GM19043 (cell line): ENCODE results near the gene AQP12B.
"Not testable (repeated sequence)": the region's sequence is repeated elsewhere in the genome, so short reads cannot be mapped to it uniquely, and the experiment has no call there.

ENCODE experiments used
- ATAC-seq: cut with Tn5 transposase; IDR thresholded peaks from one replicate; pipeline ENCODE4 v1.9.1; 2021; ENCODE audit warnings: low read depth; ENCODE audit not compliant: unreplicated experiment

AQP12B gene

DNA sequence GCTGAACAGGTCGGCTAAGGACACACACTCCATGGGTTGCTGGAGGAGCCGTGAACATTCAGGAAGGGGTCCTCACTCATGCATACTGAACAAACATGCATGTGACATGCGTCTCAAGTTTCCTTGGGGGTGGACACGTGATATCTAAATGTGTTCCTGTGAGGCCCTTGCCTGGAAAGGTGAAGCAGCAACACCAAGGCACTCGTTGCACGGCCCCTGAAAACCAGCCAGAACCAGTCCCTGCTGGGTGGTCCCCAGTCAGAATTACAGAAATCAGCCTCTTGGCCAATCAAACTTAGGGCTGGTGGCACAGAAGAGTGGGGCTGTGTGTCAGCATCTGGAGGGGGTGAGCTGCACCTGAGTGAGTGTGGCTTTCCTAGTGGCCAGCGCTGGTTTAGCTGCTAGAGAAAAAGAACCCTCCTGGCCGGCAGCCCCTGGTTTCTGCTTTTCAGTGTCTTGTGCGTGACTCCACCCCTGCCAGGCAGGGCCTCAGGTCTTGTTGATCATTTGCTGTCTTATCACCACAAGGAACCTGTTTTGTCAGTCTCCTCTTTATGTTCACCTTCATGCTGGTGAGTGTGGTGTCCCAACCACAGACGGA is 3.2 kb upstream of the AQP12B start:
- no peak for ATAC-seq

DNA sequence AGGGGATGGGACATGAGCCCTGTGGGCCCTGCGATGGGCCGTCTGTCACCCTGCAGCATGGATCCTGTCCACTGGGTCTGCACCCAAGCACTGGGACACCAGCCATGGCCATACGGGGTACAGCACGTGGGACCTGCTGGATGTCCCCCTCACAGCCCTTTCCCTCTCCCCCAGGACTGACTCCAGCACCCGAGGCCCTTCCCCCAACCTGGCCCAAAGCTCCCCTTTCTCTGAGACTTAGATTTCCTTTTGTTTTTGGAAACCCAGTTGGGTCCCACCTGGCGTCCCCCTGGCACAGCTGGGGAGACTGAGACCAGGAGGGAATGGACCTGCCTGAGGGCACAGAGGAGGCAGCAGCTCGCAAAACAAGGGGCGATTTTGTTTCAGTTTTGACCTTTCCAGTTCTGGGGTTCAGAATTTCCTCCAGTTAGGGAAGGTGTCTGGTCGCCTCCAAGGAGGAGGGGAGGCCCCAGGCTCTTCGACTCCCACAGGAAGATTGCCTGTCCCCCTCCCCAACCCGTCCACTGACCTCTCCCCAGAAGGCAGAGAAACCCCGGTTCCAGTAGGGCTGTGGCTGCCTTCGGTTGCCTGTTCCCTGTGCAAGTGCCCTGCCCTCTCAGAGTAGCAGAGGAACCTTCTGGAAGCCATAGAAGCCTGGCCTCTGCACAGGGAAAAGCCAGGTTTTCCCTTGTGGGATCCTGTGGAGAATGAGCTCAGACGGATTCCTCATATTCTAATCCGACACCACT is 1.5 kb upstream of the AQP12B start:
- not testable (repeated sequence) for ATAC-seq

DNA sequence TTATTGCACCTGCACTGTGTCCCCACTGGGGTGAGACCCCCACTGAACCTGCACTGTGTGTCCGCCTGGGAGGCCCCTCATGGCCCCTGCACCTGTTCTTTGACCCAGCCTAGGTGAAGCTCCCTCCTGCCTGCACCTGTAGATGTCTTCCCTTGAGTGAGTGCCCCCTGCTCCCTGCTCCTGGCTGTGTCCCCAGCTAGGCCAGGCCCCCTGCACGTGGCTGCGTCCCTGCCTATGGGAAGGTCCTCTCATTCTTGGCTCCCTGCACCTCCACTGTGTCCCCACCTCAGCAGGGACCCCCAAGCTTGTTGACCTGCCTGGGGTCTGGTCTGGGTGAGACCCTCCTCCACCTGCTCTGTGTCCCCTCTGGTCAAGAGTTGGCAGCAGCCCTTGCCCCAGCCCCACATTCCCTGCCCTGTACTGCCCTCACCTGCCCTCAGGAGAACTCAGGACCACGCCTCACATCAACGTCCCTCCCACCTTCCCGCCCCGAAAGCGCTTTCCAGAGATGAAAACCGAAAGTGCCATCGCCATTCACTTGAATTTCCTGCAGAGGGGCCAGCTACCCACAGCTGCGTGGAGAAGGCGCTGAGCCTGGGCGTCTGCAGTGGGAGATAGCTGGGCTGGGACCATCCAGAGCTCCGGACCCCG is 769 bp upstream of the AQP12B start:
- ATAC-seq, result not testable (repeated sequence)

DNA sequence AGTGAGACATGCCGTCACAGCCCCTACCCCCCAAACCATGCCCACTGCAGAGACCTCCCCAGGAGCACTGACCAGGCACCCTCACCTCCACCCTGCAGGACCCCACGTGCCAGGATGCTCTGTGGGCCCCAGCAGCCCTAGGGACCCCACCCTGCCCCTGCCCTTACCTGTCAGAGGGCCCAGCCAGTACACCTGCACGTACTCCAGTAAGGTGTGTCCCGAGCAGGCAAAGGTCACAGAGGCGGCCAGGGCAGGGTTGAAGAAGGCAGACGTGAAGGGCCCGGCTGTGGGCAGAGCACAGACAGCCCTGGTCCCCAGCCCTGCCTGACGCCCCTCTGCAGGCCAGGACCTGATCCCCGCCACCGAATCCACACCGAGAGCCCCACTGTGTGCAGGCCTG is 2.5 kb downstream of the AQP12B start:
- not testable (repeated sequence) for ATAC-seq

DNA sequence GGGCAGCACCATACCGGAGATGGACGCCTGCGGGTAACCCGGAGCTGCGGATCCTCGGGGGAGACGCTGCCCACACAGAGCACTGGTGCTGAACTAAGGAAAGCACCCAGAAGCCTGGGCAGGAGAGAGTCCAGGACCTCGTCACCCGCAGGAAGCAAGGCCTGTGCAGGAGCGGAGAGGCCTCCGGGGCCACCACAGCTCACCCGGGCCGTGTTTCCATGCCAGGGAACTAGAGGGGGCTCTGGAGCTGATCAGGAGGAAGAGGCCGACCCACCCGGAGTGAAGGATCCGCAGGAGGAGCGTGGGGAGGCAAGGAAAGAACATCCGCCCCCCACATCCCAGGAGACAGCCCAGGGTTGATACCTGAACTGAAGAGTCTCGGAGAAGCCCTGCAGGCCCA is 3.8 kb downstream of the AQP12B start:
- ATAC-seq, result not testable (repeated sequence)

DNA sequence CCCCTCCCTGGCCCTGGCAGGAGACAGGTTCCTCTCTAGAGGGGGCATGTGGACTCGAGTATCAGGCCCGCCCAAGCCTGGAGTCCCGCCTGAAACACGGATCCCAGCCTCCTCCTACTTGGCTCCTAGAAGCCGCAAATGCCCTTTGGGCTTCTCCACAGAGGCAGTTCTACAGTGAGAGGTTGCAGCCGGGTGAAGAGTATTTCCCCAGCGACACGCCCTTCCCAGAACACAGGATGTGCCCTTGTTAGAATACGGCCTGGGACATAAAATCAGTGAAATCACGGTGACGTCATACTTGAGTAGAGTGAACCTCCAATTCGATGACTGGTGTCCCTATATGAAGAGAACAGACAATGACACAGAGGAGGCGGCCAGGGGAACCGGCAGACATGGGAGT is 4.6 kb downstream of the AQP12B start:
- not testable (repeated sequence) for ATAC-seq

DNA sequence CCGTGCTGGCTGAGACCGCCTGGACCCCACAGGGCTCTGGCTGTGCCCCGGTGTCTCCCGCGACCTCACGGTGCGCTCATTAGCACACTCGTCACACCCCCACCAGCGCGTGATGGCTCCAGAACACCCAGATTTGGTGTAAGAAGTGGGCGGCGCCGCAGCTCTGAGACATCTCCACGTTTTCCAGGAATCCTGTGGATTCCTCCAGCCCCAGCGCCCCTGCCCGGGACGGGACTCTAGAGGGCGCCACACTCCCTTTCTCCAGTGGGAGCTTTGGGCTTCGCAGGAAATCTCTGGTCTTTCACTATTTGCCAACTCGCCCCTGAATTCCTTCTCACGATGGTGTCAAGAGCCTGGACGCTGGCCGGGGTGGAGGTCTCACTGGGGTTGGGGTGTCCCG is 7.3 kb downstream of the AQP12B start:
- not testable (repeated sequence) for ATAC-seq

DNA sequence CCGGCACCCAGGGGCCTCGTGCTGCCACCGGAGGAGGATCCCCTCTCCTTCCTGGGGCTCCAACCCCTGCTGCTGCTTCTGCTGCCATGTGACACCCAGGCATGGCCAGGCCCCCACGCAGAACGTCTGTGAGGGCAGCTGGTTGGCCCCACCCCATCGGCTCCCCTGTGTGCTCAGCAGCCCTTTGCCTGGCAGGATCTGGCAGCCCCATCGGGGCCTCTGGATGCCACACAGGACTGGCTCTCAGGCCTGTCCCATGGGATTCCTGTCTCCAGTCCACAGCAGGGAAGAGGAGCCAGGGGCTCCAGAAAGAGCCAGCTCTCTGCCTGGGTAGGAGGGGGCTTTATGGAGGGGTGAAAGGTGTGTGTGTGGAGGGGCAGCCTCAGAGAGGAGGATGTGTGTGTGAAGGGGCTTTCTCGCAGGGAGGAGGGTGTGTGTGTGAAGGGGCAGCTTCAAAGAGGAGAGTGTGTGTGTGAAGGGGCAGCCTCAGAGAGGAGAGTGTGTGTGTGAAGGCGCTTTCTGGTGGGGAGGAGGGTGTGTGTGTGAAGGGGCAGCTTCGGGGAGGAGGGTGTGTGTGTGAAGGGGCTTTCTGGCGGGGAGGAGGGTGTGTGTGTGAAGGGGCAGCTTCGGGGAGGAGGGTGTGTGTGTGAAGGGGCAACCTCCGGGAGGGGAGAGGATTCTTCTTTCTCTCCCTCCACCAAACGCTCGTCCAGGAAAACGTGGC is 8.1 kb downstream of the AQP12B start:
- not testable (repeated sequence) for ATAC-seq

DNA sequence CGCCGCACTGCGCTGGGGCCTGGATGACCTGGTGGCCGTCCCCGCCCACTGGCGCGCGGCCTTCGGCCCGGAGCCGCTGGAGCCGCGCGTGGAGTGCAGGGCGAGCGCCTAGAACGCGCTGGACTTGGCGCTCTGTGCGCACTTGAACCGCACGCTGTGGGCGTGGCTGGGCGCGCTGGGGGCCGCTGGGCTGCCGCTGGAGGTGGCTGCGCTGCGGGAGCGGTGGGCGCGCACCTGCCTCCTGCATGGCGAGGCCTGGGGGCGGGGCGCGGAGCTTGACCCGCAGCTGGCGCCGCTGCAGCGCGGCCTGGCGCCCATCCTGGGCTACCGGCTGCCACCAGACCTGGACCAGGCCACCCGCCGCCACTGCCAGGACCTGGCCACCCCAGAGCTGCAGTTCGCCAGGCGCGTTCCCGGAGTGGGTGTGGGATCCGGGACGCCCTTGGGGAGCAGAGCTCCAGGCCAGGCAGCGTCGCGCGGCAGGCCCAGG is 9.9 kb downstream of the AQP12B start:
- no peak for ATAC-seq

DNA sequence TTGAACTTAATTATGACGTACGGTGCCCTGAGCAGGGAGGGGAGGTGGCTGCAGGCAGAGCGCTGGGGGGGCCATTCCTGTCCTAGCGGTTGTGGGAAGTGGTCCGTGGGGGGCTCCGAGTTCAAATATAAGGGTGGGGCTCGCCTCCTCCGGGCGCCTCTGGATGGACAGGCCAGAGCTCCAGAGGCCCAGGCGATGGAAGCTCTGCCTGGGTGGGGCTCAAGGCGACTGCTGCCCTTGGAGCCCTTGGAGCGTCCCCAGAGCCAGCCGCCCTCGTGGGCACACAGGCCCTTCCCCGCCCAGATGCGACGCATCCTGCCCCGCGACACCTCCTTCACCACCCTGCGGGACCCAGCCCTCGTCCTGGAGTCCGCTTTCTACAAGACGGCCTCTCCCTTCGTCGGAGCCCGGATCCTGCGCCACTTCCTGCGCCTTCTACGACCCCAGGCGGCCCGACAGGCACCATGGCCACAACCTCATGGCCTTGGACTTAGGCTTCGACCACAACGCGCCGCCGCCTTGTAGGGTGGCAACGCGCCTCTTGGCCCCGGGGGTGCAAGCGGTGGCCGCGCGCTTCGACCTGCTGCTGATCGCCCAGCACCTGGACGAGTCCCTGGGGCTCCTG is 10.5 kb downstream of the AQP12B start:
- ATAC-seq, result no peak

DNA sequence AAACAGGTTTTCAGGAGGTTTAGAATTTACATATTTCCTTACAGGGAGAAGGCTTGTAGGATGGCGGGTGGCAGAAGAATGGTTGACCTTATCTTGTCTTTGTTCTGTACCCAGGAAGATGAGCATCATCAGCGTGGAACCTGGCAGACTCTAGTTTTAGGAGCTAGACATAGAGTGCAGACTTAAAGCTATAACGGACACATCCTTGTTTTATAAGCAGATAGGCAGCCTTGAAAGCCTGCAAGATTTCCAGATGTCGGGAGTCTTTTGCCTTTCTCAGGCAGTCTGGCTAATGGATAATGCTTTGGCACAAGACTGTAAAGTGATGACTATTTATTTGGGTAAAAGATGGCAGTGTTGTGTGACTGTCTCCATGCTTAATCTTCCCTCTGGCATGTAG is 11.7 kb downstream of the AQP12B start:
- no peak for ATAC-seq

DNA sequence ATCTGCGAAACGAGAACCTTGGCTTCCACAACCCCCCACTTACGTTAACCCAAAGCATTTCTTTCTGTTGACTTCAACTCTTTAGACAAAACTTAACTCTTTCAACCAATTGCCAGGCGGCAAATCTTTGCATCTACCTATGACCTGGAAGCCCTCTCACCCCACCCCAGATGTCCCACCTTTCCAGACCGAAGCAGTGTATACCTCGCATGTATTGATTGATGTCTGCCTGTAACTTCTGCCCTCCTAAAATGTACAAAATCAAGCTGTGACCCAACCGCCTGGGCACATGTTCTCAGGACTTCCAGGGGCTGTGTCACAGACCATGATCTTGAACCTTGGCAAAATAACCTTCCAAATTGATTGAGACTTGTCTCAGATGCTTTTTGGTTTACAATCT is 12.3 kb downstream of the AQP12B start:
- ATAC-seq, result no peak

DNA sequence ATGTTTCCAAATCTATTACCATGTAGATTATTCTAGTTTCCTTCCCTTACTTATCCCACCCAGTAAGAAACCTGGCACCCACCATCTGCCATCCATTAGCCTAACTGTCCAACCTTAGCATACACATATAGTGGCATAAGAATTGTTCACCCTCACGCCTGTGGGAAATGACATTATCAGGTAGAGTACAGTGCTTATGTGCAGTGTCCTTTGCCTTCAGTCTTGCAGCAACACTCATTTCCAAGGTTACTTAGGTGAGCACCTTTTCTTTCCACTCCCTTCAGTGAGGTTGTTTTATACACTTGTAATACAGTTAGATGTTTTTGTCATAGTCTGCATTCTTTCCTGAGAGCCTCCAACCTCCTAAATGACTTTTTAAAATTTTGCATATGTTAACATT is 18.1 kb downstream of the AQP12B start:
- ATAC-seq, result no peak

DNA sequence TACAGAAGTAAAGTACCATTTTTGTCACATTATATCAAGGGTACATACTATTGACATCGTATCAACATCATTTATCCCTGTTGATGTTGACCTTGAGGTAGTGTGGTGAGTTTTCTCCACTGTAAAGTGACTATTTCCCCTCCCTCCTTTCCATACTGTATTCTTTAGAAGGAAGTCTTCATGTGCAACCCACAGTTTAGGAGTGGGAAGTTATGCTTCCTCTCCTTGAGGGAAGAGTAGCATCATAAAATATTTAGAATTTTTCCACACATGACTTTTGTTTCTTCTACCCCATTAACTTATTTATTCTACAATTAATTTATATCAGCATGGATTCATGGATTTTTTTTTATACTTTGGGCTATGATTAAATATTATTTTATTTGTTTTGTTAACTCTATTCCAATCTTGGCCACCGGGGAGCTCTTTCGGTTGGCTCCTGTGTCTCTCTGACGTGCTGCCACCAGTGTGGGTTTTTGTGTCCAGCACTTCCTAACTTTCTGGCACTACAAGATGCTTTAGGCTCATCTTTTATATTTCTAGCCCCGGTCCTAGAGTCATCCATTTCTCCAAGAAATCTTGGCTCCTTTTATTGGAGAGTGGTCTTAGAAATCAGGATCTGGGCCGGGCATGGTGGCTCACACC is 19.0 kb downstream of the AQP12B start:
- ATAC-seq, result no peak

DNA sequence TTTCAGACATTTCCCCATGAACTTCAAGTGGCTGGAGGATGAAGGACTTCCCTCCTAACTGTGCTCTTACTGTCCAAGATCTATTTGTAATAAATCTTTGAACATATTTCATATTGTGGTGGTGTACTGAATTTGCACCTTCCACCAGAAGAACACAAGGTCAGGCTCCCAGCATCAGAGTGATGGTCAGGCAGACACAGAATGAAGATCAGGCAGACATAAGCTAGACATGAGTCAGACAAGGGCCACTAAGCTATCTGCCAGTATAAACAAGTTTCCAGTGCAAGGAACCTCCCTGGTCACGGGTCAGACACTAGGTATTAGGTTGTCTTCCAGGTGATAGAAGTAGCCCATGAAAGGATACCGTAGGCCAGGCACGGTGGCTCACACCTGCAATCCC is 20.0 kb downstream of the AQP12B start:
- ATAC-seq, result no peak

DNA sequence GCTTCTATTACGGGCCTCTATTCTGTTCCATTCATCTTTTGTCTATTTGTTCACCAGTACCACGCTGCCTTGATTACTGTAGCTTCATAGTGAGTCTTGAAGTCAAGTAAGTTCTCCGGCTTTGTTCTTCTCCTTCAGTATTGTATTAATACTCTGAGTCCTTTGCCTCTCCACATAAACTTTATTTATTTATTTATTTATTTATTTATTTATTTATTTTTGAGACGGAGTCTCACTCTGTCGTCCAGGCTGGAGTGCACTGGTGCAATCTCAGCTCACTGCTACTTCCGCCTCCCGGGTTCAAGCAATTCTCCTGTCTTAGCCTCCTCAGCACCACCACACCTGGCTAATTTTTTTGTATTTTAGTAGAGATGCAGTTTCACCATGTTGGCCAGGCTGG is 22.8 kb downstream of the AQP12B start:
- ATAC-seq, result not testable (repeated sequence)

DNA sequence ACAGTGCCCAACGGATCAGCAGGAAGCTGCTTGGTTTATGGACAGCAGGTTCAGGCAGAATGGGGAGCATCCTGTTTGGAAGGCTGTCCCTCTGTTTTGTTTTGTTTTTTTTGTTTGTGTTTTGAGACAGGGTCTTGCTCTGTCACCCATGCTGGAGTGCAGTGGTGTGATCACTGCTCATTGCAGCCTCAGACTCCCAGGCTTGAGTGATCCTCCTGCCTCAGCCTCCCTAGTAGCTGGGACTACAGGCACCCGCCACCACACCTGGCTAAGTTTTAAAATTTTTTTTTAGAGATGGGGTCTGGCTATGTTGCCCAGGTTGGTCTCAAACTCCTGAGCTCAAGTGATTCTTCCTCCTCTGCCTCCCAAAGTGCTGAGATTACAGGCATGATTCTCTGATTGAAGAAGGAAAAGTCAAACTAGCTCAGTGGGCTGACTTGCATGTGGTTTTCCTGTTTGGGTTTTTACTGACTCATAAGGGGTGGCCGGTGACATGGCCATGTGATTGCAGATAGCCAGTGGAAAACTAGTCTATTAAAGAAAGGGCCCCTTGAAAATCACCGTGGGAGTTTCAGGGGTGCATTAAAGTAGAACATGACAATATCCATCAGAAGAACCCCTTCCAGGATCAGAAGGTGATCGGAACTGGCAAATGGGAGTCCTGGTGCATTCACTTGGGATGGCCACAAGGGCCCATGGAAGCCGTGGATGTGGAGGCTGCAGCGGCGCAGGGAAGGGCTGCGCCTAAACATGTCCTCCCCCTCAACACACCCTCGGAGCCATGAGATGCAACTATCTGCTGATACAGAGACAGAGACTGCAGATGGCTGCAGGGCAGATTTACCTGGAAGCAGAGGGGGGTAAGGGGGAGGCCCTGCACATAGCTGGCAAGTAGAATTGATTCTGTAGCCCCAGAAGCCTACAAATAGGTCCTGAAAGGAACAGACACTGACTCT is 26.5 kb downstream of the AQP12B start:
- ATAC-seq, result no peak

DNA sequence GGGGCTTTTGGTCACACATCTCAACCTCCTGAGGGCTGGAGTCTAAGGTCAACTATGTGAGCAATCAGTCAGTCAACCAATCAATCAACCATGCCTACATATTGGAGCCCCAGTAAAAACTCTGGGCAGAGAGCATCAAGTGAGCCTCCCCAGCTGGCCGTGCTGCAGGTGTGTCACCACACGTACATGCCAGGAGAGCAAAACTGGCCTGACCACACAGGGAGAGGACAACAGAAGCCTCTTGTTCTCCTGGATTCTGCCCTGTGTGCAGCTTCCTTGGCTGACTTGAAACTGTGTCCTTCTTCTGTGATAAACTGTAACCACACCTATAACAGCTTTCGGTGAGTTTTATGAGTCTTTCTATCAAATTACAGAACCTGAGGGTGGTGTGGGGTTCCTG is 31.5 kb downstream of the AQP12B start:
- no peak for ATAC-seq
